Activated CD4-positive, alpha-beta T cell treated with anti-CD3 and anti-CD28 coated beads for 36 hours (primary cell): ENCODE measurements around the gene TOX3. TPM values are rescaled to one million over a fixed set of nuclear protein-coding genes. Genes with fewer than 3 reads are reported as not detected.

Experiments used
- ATAC-seq: fragments of 200-7000 bp; cut with Tn5 transposase; one replicate; pipeline ENCODE4 v1.10.0; 2021; ENCODE audit warnings: mild to moderate bottlenecking, moderate library complexity
- CTCF ChIA-PET: fragments of 350-600 bp; sonication (Branson Sonifier 250); formaldehyde crosslinking; loops from one replicate; lab custom pipeline; 2021; ENCODE audit warnings: antibody characterized with exemption; lab: Charles Lee
- POLR2A ChIA-PET: fragments of 350-600 bp; sonication (Branson Sonifier 250); formaldehyde crosslinking; loops from one replicate; lab custom pipeline; 2021; ENCODE audit warnings: antibody characterized with exemption, inconsistent platforms; lab: Charles Lee
- DNase-seq: peaks from one replicate; pipeline ENCODE4 v3.0.0-alpha.2; 2020
- H3K27ac Mint-ChIP-seq: one replicate; pipeline ENCODE4 v1.8.0; 2021; ENCODE audit warnings: mixed read lengths
- H3K27me3 Mint-ChIP-seq: one replicate; pipeline ENCODE4 v1.8.0; 2021; ENCODE audit warnings: mixed read lengths
- H3K36me3 Mint-ChIP-seq: one replicate; pipeline ENCODE4 v1.8.0; 2021; ENCODE audit warnings: low read depth, mixed read lengths
- H3K4me1 Mint-ChIP-seq: one replicate; pipeline ENCODE4 v1.8.0; 2021; ENCODE audit warnings: mixed read lengths
- H3K4me3 Mint-ChIP-seq: one replicate; pipeline ENCODE4 v1.8.0; 2021; ENCODE audit warnings: mild to moderate bottlenecking, moderate library complexity, mixed read lengths
- H3K9me3 Mint-ChIP-seq: one replicate; pipeline ENCODE4 v1.8.0; 2021; ENCODE audit warnings: low read depth, mixed read lengths
- intact Hi-C, 2 experiments: fragments of 100-400 bp; cut with DNase I in 1 of 2; cut with micrococcal nuclease in 1 of 2; formaldehyde crosslinking; loops; one replicate each; pipeline versions ENCODE4 v1.14.2 to v1.15.1; 2022 to 2024; cut with DNase I, micrococcal nuclease
- total RNA-seq, 2 experiments: library from RNA; stranded (reverse); gene quantifications; one replicate each; pipeline ENCODE4 v1.2.3, GENCODE V29; 2021

Gene TOX3
- total RNA-seq, 2 experiments from 2014 or later, result not detected

GRCh38 chr16:52476111-52476510 lies 70.8 kb downstream of the TOX3 start:
- no peaks in the 10 kb centered on the region for H3K36me3 Mint-ChIP-seq
- H3K9me3 Mint-ChIP-seq, result peaks cover 3% of the 10 kb centered on the region
- no peak for ATAC-seq
- no peak overlapping the region for H3K4me3 Mint-ChIP-seq
- ChIA-PET CTCF (no interaction called here), POLR2A (no interaction called here)
- H3K27me3 Mint-ChIP-seq, result no peaks in the 10 kb centered on the region
- DNase-seq, result no peak
- no peaks in the 10 kb centered on the region for H3K4me1 Mint-ChIP-seq
- intact Hi-C loops, result no loop called here
- H3K27ac Mint-ChIP-seq, result no peak overlapping the region

GRCh38 chr16:52474679-52475078 lies 72.3 kb downstream of the TOX3 start:
- H3K4me3 Mint-ChIP-seq, result no peak overlapping the region
- H3K9me3 Mint-ChIP-seq, result peaks cover 3% of the 10 kb centered on the region
- H3K4me1 Mint-ChIP-seq, result no peaks in the 10 kb centered on the region
- intact Hi-C loops, result no loop called here
- POLR2A ChIA-PET, result no interaction called here
- no peak overlapping the region for H3K27ac Mint-ChIP-seq
- DNase-seq (no peak), ATAC-seq (no peak)
- CTCF ChIA-PET, result no interaction called here
- H3K36me3 Mint-ChIP-seq, result no peaks in the 10 kb centered on the region
- H3K27me3 Mint-ChIP-seq, result no peaks in the 10 kb centered on the region

- Mint-ChIP-seq H3K27me3 (no peaks in the 10 kb centered on the region), H3K4me1 (no peaks in the 10 kb centered on the region), H3K9me3 (peaks cover 3% of the 10 kb centered on the region), H3K27ac (no peak overlapping the region), H3K4me3 (no peak overlapping the region), H3K36me3 (no peaks in the 10 kb centered on the region)
- no peak for DNase-seq
- intact Hi-C loops, result no loop called here
- ChIA-PET POLR2A (no interaction called here), CTCF (no interaction called here)
- ATAC-seq, result no peak
Observed at GRCh38 chr16:52473096-52473495, 73.8 kb downstream of the TOX3 start.

GRCh38 chr16:52471650-52472370 lies 75.1 kb downstream of the TOX3 start:
- peaks cover 3% of the 10 kb centered on the region for H3K9me3 Mint-ChIP-seq
- intact Hi-C loops, result no loop called here
- H3K4me1 Mint-ChIP-seq, result no peaks in the 10 kb centered on the region
- no peak for DNase-seq
- no peak overlapping the region for H3K4me3 Mint-ChIP-seq
- ATAC-seq, result no peak
- no peak overlapping the region for H3K27ac Mint-ChIP-seq
- no peaks in the 10 kb centered on the region for H3K36me3 Mint-ChIP-seq
- CTCF ChIA-PET, result no interaction called here
- POLR2A ChIA-PET, result no interaction called here
- no peaks in the 10 kb centered on the region for H3K27me3 Mint-ChIP-seq

GRCh38 chr16:52470585-52470984 lies 76.4 kb downstream of the TOX3 start:
- Mint-ChIP-seq H3K4me3 (no peak overlapping the region), H3K27me3 (no peaks in the 10 kb centered on the region), H3K36me3 (no peaks in the 10 kb centered on the region), H3K27ac (no peak overlapping the region), H3K9me3 (peaks cover 3% of the 10 kb centered on the region), H3K4me1 (no peaks in the 10 kb centered on the region)
- DNase-seq, result no peak
- ChIA-PET POLR2A (no interaction called here), CTCF (interaction anchor here (1.2 kb wide), 1 partner anchor 9 kb away, joined by 4 read pairs; no protein-coding TSS in a partner anchor)
- intact Hi-C loops, result no loop called here
- ATAC-seq, result no peak

GRCh38 chr16:52469775-52470174 lies 77.2 kb downstream of the TOX3 start:
- Mint-ChIP-seq H3K4me3 (no peak overlapping the region), H3K4me1 (no peaks in the 10 kb centered on the region), H3K27me3 (no peaks in the 10 kb centered on the region), H3K36me3 (no peaks in the 10 kb centered on the region), H3K9me3 (peaks cover 3% of the 10 kb centered on the region), H3K27ac (no peak overlapping the region)
- ATAC-seq (no peak), DNase-seq (no peak)
- ChIA-PET POLR2A (no interaction called here), CTCF (interaction anchor here (0.6 to 1.2 kb wide), 2 partner anchors 10 to 168 kb away, joined by 3 to 4 read pairs; no protein-coding TSS in a partner anchor)
- intact Hi-C loops, result no loop called here

- H3K4me1 Mint-ChIP-seq, result no peaks in the 10 kb centered on the region
- CTCF ChIA-PET, result no interaction called here
- no peaks in the 10 kb centered on the region for H3K36me3 Mint-ChIP-seq
- H3K4me3 Mint-ChIP-seq, result no peak overlapping the region
- peaks cover 3% of the 10 kb centered on the region for H3K9me3 Mint-ChIP-seq
- POLR2A ChIA-PET, result no interaction called here
- ATAC-seq, result no peak
- DNase-seq, result no peak
- intact Hi-C loops, result no loop called here
- no peak overlapping the region for H3K27ac Mint-ChIP-seq
- H3K27me3 Mint-ChIP-seq, result no peaks in the 10 kb centered on the region
Observed at GRCh38 chr16:52469091-52469490, 77.9 kb downstream of the TOX3 start.

GRCh38 chr16:52467753-52468152 lies 79.2 kb downstream of the TOX3 start:
- ATAC-seq (no peak), DNase-seq (no peak)
- no peak overlapping the region for H3K27ac Mint-ChIP-seq
- H3K27me3 Mint-ChIP-seq, result no peaks in the 10 kb centered on the region
- POLR2A ChIA-PET, result no interaction called here
- H3K4me1 Mint-ChIP-seq, result no peaks in the 10 kb centered on the region
- no peak overlapping the region for H3K4me3 Mint-ChIP-seq
- H3K9me3 Mint-ChIP-seq, result no peaks in the 10 kb centered on the region
- intact Hi-C loops, result no loop called here
- no peaks in the 10 kb centered on the region for H3K36me3 Mint-ChIP-seq
- CTCF ChIA-PET, result interaction anchor here (0.6 kb wide), 1 partner anchor 77 kb away, joined by 4 read pairs; no protein-coding TSS in a partner anchor

- Mint-ChIP-seq H3K9me3 (no peaks in the 10 kb centered on the region), H3K27ac (no peak overlapping the region), H3K4me3 (no peak overlapping the region), H3K27me3 (no peaks in the 10 kb centered on the region), H3K4me1 (no peaks in the 10 kb centered on the region), H3K36me3 (no peaks in the 10 kb centered on the region)
- intact Hi-C loops, result no loop called here
- DNase-seq (no peak), ATAC-seq (no peak)
- POLR2A ChIA-PET, result no interaction called here
- CTCF ChIA-PET, result no interaction called here
Observed at GRCh38 chr16:52466994-52467393, 79.9 kb downstream of the TOX3 start.

- Mint-ChIP-seq H3K4me3 (no peak overlapping the region), H3K4me1 (no peaks in the 10 kb centered on the region), H3K27me3 (no peaks in the 10 kb centered on the region), H3K27ac (no peak overlapping the region), H3K9me3 (no peaks in the 10 kb centered on the region), H3K36me3 (no peaks in the 10 kb centered on the region)
- DNase-seq, result no peak
- no peak for ATAC-seq
- CTCF ChIA-PET, result no interaction called here
- intact Hi-C loops, result no loop called here
- POLR2A ChIA-PET, result no interaction called here
Observed at GRCh38 chr16:52465711-52466267, 81.2 kb downstream of the TOX3 start.

GRCh38 chr16:52463904-52464303 lies 83.0 kb downstream of the TOX3 start:
- Mint-ChIP-seq H3K4me1 (no peaks in the 10 kb centered on the region), H3K27ac (no peak overlapping the region), H3K36me3 (no peaks in the 10 kb centered on the region), H3K4me3 (no peak overlapping the region), H3K9me3 (peaks cover 2% of the 10 kb centered on the region), H3K27me3 (no peaks in the 10 kb centered on the region)
- intact Hi-C loops, result no loop called here
- ChIA-PET POLR2A (no interaction called here), CTCF (no interaction called here)
- DNase-seq, result no peak
- no peak for ATAC-seq

- Mint-ChIP-seq H3K4me3 (no peak overlapping the region), H3K4me1 (no peaks in the 10 kb centered on the region), H3K27me3 (no peaks in the 10 kb centered on the region), H3K27ac (no peak overlapping the region), H3K9me3 (peaks cover 2% of the 10 kb centered on the region), H3K36me3 (no peaks in the 10 kb centered on the region)
- DNase-seq, result no peak
- no peak for ATAC-seq
- intact Hi-C loops, result no loop called here
- ChIA-PET POLR2A (no interaction called here), CTCF (no interaction called here)
Observed at GRCh38 chr16:52462816-52463215, 84.1 kb downstream of the TOX3 start.
